NCI-H82 (cell line): Measurements from ENCODE around the gene TTC12.

Experiments used
- DNase-seq: peaks from one replicate; lab custom pipeline; 2025; lab: John Stamatoyannopoulos, UW

TTC12 gene

DNA sequence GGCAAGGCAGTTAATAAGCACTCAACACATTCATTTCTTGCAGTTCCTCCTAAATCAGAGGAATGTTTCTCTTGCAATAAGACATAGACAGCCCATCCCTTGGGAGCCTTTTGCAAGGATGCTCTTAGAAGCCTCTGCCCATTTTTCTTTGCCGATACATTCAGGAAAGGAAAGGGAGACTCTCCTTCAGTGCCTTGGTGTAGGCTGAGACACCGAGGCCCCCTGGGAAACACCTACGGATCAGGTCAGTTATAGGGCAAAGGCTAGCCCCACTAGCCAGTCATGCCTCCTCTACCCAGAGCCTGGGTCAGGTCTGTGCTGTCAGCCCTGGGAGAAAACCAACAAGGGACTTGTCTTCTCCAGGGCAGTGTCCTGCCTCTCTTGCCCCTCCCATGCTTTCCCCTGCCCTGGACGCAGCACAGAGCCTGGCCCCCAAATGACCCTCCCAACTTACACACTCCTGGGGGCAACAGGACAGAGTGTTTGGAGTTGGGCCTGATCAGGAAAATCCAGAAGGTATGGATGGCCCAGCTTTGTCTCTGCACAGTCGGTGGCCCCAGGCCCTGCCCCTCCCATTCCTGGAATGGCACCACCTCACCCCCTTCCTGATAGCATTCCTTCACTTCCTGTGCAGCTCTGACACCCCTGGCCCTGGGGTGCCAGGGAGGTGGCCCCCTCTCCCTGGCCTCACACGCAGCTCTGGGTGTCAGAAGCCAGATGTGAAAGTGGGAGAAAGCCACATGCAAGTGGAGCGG, 91.5 kb downstream of the TTC12 start:
- DNase-seq, result no peak

DNA sequence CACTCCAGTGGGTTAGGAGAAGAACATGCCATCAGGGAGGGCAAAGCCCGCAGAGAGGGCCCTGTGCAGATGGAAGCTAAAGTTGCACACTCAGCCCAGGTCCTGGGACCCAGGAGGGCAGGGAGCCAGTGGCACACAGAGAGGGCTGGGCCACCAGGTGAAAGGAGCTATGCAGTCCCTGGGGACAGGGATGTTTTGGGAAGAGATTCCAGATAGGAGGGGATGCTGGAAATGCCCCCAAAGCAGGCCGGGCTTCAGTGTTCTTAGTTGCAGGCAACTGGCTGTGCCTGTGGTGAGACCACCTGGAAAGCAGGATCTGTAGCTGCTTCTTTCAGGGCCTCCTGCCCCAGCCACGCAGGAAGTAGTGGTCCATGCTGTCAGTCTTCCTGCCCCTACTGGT, 92.8 kb downstream of the TTC12 start:
- no peak for DNase-seq

DNA sequence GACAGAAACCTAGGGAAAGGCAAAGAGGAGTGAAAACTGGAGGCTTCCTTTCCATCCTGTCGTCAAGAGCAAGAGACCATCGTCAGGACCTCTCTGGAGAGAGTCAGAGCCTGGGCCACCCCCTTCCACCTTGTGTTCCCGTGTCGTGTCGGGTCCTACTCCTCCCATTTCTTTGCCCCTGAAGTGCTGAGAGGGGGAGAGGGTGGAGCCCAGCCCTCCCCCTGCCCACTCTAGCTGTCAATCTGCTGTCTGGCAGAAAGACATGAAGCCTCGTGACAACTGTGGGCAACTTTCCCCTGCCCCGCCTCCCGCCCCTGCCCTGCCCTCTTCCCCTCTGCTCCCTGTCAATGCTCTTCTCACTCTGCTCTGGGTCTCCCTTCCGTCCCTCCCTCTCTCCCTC, 93.8 kb downstream of the TTC12 start:
- DNase-seq, result peak; percentile 11

DNA sequence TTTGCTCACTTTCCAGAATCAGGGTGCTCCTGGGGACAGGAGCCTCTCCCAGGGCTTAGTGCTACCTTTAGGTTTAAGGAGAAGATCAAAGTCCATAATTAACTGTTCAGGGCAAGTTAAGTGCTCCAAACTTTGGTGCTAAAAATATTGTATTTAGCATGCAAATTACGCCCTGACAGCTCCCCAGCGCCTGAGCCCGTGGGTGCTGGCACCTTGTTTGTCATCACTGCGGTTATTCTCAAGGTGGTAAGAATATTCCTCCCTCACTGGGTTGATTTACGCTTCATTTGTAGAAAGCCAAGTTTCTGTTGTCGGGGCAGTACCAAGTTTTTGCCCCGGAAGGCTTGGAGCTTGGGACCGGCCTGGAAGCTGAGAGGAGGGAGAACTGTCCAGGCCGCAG, 94.5 kb downstream of the TTC12 start:
- DNase-seq, result no peak

DNA sequence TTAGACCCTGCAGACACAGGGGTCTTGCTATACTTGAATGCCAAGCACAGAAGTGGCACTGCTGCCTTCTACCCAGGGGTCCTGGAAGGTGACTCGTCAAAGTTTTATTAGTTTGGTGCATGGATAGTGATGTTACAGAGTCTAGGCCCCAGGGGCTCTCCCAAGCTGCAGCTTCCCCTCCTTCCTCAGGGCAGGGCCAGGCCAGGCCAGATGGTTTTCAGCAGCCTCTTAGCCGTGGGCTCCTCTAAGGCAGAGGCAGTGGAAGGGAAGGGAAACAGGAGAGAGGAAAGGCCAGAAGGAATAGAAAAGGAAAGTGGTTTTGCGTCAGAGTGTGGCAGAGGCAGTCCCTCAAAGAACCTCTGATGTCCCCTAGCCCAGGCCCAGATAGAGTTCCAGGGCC, 95.1 kb downstream of the TTC12 start:
- DNase-seq, result no peak

DNA sequence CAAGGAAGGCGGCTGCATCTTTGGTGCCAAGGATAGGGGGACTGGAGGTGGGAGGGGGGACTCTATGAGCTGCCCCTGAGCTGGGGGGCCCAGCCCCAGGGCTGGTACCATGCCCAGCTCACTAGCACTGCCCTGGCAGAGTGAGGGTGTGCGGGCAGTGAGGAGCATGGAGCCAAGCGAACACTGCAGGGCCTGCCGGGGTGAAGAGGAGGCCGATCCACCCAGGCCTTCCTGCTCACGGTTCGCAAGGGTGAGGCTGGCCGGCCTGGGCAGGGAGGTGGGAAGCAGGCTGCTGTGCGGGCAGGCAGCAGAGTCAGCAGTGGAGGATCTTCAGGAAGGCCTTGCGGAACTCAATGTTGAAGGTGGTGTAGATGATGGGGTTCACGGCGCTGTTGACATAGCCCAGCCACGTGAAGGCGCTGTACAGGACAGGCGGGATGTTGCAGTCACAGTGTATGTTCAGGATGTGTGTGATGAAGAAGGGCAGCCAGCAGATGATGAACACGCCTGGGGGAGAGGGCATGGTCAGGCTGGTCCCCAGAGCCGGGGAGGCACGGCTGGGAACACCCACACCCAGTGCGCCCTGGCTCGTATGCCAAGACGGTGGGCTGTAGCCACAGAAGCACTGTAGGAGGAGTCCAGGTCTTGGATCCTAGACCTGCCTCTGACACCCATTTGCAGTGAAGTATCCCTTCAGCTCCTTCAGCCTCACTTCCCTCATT, 96.2 kb downstream of the TTC12 start:
- DNase-seq, result no peak

DNA sequence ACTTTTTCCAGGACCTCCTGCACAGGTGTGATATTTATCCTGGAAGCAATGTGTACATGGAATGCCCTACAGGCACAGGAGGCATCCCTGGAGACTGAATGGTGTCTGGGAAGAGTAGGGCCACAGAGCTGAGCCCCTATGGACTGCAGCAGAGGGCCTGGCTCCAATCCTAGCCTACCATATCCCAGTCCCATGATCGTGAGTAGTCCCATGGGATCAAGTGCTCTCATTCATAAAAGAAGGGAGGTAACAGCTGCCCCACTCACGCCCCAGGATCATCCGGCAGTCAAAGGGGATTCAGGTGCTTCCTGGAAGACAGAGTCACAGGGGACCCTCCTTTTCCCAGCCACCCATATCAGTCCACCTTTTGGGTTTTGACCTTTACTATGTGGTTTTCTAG, 97.2 kb downstream of the TTC12 start:
- peak; percentile 29 for DNase-seq

DNA sequence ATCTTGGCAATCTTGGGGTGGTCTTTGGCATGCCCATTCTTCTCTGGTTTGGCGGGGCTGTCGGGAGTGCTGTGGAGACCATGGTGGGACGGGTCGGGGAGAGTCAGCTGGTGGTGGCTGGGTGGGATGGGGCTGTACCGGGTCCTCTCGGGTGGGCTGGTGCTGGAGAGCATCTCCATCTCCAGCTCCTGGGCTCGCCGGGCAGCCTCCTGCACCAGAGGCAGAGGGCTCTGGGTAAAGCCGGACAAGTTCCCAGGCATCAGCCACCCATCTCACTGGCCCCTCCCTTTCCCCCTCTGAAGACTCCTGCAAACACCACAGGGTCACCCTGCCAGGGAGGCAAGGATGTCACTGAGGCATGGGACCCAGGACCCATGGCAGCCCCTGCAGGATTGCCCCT, 98.3 kb downstream of the TTC12 start:
- DNase-seq, result no peak

DNA sequence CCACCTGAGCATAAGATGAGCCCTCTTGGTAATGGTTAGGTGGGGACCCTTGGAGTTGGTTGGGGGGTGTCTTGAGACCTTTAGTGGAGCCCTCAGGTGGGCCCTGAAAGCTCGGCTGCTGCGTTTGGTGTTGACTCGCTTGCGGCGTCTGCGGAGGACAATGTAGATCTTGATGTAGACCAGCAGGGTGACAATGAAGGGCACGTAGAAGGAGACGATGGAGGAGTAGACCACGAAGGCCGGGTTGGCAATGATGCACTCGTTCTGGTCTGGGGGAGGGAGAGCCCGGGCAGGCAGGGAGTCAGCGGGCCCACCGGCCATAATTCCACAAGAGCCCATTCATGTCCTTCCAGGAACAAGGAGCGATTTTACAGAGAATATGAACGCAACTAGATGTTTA, 101.0 kb downstream of the TTC12 start:
- no peak for DNase-seq
